Measurements from ENCODE around the gene BCL11A.

DNA sequence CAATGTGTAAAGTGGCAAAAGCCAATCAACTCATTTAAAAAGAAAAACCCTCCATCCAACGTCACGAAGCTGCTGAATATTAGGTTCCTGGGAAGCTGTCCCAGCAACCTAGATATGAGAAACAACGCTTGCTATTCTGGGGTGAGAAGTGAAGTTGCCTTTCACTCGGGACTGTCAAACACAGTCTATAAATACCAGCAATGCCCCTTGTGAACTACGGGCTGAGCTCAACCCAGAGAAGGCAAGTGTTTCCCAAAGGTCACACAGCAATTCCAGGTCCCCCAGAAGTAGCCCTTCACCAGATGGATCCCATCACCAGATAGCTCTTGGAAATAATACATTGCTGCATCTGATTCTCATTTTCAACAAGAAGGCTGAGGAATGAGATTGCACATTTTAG is 67.9 kb downstream of the BCL11A start:
- TF ChIP-seq, protein P1, sequence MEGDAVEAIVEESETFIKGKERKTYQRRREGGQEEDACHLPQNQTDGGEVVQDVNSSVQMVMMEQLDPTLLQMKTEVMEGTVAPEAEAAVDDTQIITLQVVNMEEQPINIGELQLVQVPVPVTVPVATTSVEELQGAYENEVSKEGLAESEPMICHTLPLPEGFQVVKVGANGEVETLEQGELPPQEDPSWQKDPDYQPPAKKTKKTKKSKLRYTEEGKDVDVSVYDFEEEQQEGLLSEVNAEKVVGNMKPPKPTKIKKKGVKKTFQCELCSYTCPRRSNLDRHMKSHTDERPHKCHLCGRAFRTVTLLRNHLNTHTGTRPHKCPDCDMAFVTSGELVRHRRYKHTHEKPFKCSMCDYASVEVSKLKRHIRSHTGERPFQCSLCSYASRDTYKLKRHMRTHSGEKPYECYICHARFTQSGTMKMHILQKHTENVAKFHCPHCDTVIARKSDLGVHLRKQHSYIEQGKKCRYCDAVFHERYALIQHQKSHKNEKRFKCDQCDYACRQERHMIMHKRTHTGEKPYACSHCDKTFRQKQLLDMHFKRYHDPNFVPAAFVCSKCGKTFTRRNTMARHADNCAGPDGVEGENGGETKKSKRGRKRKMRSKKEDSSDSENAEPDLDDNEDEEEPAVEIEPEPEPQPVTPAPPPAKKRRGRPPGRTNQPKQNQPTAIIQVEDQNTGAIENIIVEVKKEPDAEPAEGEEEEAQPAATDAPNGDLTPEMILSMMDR (IDR thresholded peaks at IDR 0.05; ENCODE audit: insufficient read depth, low read length, poor library complexity, severe bottlenecking) = no peak
- TF ChIP-seq EZH2phosphoT487 (conservative IDR thresholded peaks at IDR 0.05; ENCODE audit: low read length) = no peak

Data from SU-DHL-6 (cell line).